Calu3 (cell line): ENCODE measurements around the gene DLGAP4. TPM values are rescaled to one million over a fixed set of nuclear protein-coding genes. Genes with fewer than 3 reads are reported as not detected.

Experiments used
- BruUV-seq: library from RNA; stranded (reverse); fragments of 400-500 nt; replicated peaks from 2 replicates; lab custom pipeline; 2021; lab: Mats Ljungman, UMichigan
- CTCF ChIA-PET: fragments of 300-600 bp; sonication (Branson Sonifier 250); formaldehyde crosslinking; loops from one replicate; lab custom pipeline; 2022; ENCODE audit warnings: antibody characterized with exemption; lab: Charles Lee
- DNase-seq: peaks from one replicate; pipeline ENCODE4 v3.0.0; 2022
- H3K27ac Mint-ChIP-seq: one replicate; pipeline ENCODE4 v1.8.0; 2022; ENCODE audit warnings: mixed read lengths; ENCODE audit not compliant: unreplicated experiment
- H3K27me3 Mint-ChIP-seq: one replicate; pipeline ENCODE4 v1.8.0; 2022; ENCODE audit warnings: mixed read lengths; ENCODE audit not compliant: unreplicated experiment
- H3K36me3 Mint-ChIP-seq: one replicate; pipeline ENCODE4 v1.8.0; 2022; ENCODE audit warnings: mild to moderate bottlenecking, moderate library complexity, mixed read lengths; ENCODE audit not compliant: insufficient read depth, unreplicated experiment
- H3K4me1 Mint-ChIP-seq: one replicate; pipeline ENCODE4 v1.8.0; 2022; ENCODE audit warnings: mild to moderate bottlenecking, low read depth, mixed read lengths; ENCODE audit not compliant: unreplicated experiment
- H3K4me3 Mint-ChIP-seq: one replicate; pipeline ENCODE4 v1.8.0; 2022; ENCODE audit warnings: mild to moderate bottlenecking, low read depth, moderate library complexity, mixed read lengths; ENCODE audit not compliant: unreplicated experiment
- H3K9me3 Mint-ChIP-seq: one replicate; pipeline ENCODE4 v1.8.0; 2022; ENCODE audit warnings: low read depth, mixed read lengths; ENCODE audit not compliant: unreplicated experiment
- CTCF ChIP-seq: fragments of 200-600 bp; IDR thresholded peaks from one replicate; pipeline ENCODE4 v1.8.0; 2022; ENCODE audit warnings: antibody characterized with exemption; ENCODE audit not compliant: unreplicated experiment
- intact Hi-C: fragments of 100-400 bp; cut with micrococcal nuclease; formaldehyde crosslinking; loops from one replicate; pipeline ENCODE4 v1.10.0; 2022; ENCODE audit not compliant: unreplicated experiment
- total RNA-seq: library from RNA; stranded (reverse); gene quantifications from 2 replicates; pipeline ENCODE4 v1.2.3, GENCODE V29; 2022

The DLGAP4 gene
- total RNA-seq, 1 experiment from 2014 or later = 66.4 TPM

- no peak for TF ChIP-seq CTCF
- DNase-seq = no peak
- Mint-ChIP-seq H3K27ac (no peak overlapping the region), H3K4me1 (no peaks in the 10 kb centered on the region), H3K4me3 (no peak overlapping the region), H3K9me3 (no peaks in the 10 kb centered on the region), H3K27me3 (peaks cover 91% of the 10 kb centered on the region), H3K36me3 (no peaks in the 10 kb centered on the region)
- no TSS peak for BruUV-seq
- CTCF ChIA-PET = no interaction called here
- intact Hi-C loops = no loop called here
Observed at GRCh38 chr20:36362261-36362660, 56.1 kb downstream of the DLGAP4 start.

GRCh38 chr20:36362978-36363713, 57.0 kb downstream of the DLGAP4 start:
- no peak overlapping the region for H3K27ac Mint-ChIP-seq

GRCh38 chr20:36364506-36364905, 58.4 kb downstream of the DLGAP4 start:
- no peak for DNase-seq
- CTCF ChIA-PET = no interaction called here
- intact Hi-C loops = no loop called here
- no peak overlapping the region for H3K27ac Mint-ChIP-seq
- no TSS peak for BruUV-seq
- H3K36me3 Mint-ChIP-seq = no peaks in the 10 kb centered on the region
- H3K4me3 Mint-ChIP-seq = no peak overlapping the region
- peaks cover 99% of the 10 kb centered on the region for H3K27me3 Mint-ChIP-seq
- no peaks in the 10 kb centered on the region for H3K9me3 Mint-ChIP-seq
- H3K4me1 Mint-ChIP-seq = no peaks in the 10 kb centered on the region
- no peak for TF ChIP-seq CTCF

More at GRCh38 chr20:36362978-36363713, 57.0 kb downstream of the DLGAP4 start:
- Mint-ChIP-seq H3K9me3 (no peaks in the 10 kb centered on the region), H3K4me1 (no peaks in the 10 kb centered on the region), H3K4me3 (no peak overlapping the region), H3K27me3 (peaks cover 91% of the 10 kb centered on the region), H3K36me3 (no peaks in the 10 kb centered on the region)
- CTCF ChIA-PET = interaction anchor here (0.6 kb wide), 1 partner anchor 106 kb away, joined by 3 read pairs; no protein-coding TSS in a partner anchor
- no peak for TF ChIP-seq CTCF
- intact Hi-C loops = no loop called here
- no TSS peak for BruUV-seq
- DNase-seq = no peak

GRCh38 chr20:36366623-36367369, 60.7 kb downstream of the DLGAP4 start:
- H3K27ac Mint-ChIP-seq = no peak overlapping the region
- no peaks in the 10 kb centered on the region for H3K4me1 Mint-ChIP-seq
- no peaks in the 10 kb centered on the region for H3K9me3 Mint-ChIP-seq
- BruUV-seq = no TSS peak
- DNase-seq = no peak
- TF ChIP-seq CTCF = no peak
- CTCF ChIA-PET = no interaction called here
- intact Hi-C loops = no loop called here
- H3K27me3 Mint-ChIP-seq = peaks cover 100% of the 10 kb centered on the region
- H3K4me3 Mint-ChIP-seq = no peak overlapping the region
- no peaks in the 10 kb centered on the region for H3K36me3 Mint-ChIP-seq
